Activated effector memory CD4-positive, alpha-beta T cell treated with anti-CD3 and anti-CD28 coated beads, Interleukin-2, amount 50 U/mL, for 16 hours (primary cell): ENCODE results near the gene ST3GAL3.

Experiments
- DNase-seq: peaks from one replicate; pipeline ENCODE4 v3.0.0-alpha.2; 2020

ST3GAL3 gene

GRCh38 chr1:43970911-43971310, 263.6 kb downstream of the ST3GAL3 start:
- DNase-seq, result no peak

- DNase-seq, result no peak
Observed at GRCh38 chr1:43971336-43971980, 264.1 kb downstream of the ST3GAL3 start.

- no peak for DNase-seq
Observed at GRCh38 chr1:43973981-43974442, 266.7 kb downstream of the ST3GAL3 start.

- peak; percentile 98 for DNase-seq
Observed at GRCh38 chr1:43974443-43975248, 267.3 kb downstream of the ST3GAL3 start, which contains the start of gene ATP6V0B. TSS of gene ATP6V0B (plus strand) at chr1:43974960. CDS start at chr1:43975041, 81 bp downstream.

- DNase-seq, result peak; percentile 74
Observed at GRCh38 chr1:43975249-43975961, 268.1 kb downstream of the ST3GAL3 start.

GRCh38 chr1:43976045-43976444, 268.7 kb downstream of the ST3GAL3 start:
- no peak for DNase-seq

GRCh38 chr1:43976890-43977289, 269.6 kb downstream of the ST3GAL3 start:
- no peak for DNase-seq

GRCh38 chr1:43977376-43978263, 270.3 kb downstream of the ST3GAL3 start:
- no peak for DNase-seq

- DNase-seq, result no peak
Observed at GRCh38 chr1:43978264-43978550, 270.9 kb downstream of the ST3GAL3 start.

GRCh38 chr1:43978551-43979260, 271.4 kb downstream of the ST3GAL3 start, which contains the start of gene B4GALT2:
TSS of gene B4GALT2 (plus strand) at chr1:43979210. CDS start at chr1:43981161, 1,951 bp downstream.
- DNase-seq, result peak; percentile 77

- DNase-seq, result no peak
Observed at GRCh38 chr1:43979261-43979527, 271.9 kb downstream of the ST3GAL3 start.

- DNase-seq, result peak; percentile 70
Observed at GRCh38 chr1:43979528-43980254, 272.4 kb downstream of the ST3GAL3 start.

- DNase-seq, result no peak
Observed at GRCh38 chr1:43980255-43981134, 273.2 kb downstream of the ST3GAL3 start.
